ENCODE data around the gene NUDT22. TPM values are rescaled to one million over a fixed set of nuclear protein-coding genes. Genes with fewer than 3 reads are reported as not detected.

NUDT22 gene
- total RNA-seq, 1 experiment from 2014 or later, result 70.0 TPM

DNA sequence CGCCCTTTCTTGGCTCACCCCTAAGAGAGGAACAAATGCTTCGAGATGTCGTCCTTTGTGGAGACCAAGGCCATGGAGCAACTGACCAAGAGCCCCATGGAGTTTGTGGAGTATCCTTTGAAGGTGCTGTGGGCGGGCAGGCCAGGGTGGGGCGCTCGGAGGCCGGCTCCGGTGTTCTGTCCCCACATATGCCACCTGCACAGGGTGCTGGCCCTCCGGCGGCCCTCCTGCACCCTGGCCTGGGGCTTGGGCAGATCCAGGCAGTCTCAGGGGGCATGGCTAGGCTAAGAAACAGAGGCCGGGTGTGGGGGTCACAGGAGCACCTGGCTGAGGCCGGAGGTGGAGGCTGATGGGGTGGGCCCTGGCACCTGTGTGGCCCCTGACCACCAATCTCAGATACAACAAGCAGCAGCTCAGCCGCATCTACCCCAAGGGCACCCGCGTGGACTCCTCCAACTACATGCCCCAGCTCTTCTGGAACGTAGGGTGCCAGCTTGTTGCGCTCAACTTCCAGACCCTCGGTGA lies 35.5 kb downstream of the NUDT22 start:
- H3K4me3 ChIP-seq (ENCODE audit: low read length), result no peak overlapping the region
- H3K79me2 ChIP-seq (ENCODE audit: low read length), result no peaks in the 10 kb centered on the region
- no peaks in the 10 kb centered on the region for H4K20me1 ChIP-seq (ENCODE audit: insufficient read depth, low read depth, low read length)
- H3K9me3 ChIP-seq (ENCODE audit: low read length), result no peaks in the 10 kb centered on the region
- H3K27me3 ChIP-seq (ENCODE audit: low read length), result no peaks in the 10 kb centered on the region
- no peak overlapping the region for H3K4me2 ChIP-seq (ENCODE audit: low read depth, low read length, poor library complexity, severe bottlenecking)
- no peak overlapping the region for H2AFZ ChIP-seq (ENCODE audit: low read length)
- H3K9ac ChIP-seq (ENCODE audit: low read length), result no peak overlapping the region
- H3K4me1 ChIP-seq (ENCODE audit: low read length), result peaks cover 9% of the 10 kb centered on the region
- no peaks in the 10 kb centered on the region for H3K36me3 ChIP-seq (ENCODE audit: insufficient read depth, low read length)
- H3K9me2 ChIP-seq (replicated peaks; ENCODE audit: insufficient read depth, low read length), result no peaks in the 10 kb centered on the region
- H3K27ac ChIP-seq (ENCODE audit: low read length), result no peak overlapping the region
- no peak for DNase-seq

DNA sequence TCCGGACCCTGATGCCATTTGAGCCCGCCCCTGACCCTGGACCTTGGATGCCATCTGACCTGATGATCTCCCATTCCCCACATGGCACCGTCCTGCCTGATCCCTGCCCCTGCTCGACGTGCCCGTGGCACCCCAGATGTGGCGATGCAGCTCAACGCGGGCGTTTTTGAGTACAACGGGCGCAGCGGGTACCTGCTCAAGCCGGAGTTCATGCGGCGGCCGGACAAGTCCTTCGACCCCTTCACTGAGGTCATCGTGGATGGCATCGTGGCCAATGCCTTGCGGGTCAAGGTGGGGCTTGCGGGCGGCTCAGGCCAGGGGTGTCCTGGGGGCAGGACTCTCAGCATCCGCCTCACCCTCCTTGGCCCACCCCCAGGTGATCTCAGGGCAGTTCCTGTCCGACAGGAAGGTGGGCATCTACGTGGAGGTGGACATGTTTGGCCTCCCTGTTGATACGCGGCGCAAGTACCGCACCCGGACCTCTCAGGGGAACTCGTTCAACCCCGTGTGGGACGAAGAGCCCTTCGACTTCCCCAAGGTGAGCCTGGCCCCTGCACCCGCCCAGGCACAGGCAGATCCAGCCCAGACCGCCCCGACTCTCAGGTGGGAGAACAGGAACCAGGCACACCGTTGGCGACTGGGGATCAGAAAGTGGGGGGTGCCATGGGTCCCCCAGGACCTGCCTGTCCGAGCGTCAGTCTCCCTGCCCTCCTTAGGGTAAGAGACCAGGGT lies 36.4 kb downstream of the NUDT22 start:
- H4K20me1 ChIP-seq (ENCODE audit: insufficient read depth, low read depth, low read length), result no peaks in the 10 kb centered on the region
- H3K4me1 ChIP-seq (ENCODE audit: low read length), result peaks cover 9% of the 10 kb centered on the region
- no peaks in the 10 kb centered on the region for H3K9me3 ChIP-seq (ENCODE audit: low read length)
- no peak overlapping the region for H3K4me3 ChIP-seq (ENCODE audit: low read length)
- H3K9ac ChIP-seq (ENCODE audit: low read length), result no peak overlapping the region
- no peak overlapping the region for H2AFZ ChIP-seq (ENCODE audit: low read length)
- H3K27ac ChIP-seq (ENCODE audit: low read length), result no peak overlapping the region
- no peak for DNase-seq
- no peaks in the 10 kb centered on the region for H3K9me2 ChIP-seq (replicated peaks; ENCODE audit: insufficient read depth, low read length)
- no peaks in the 10 kb centered on the region for H3K27me3 ChIP-seq (ENCODE audit: low read length)
- no peak overlapping the region for H3K4me2 ChIP-seq (ENCODE audit: low read depth, low read length, poor library complexity, severe bottlenecking)
- H3K36me3 ChIP-seq (ENCODE audit: insufficient read depth, low read length), result no peaks in the 10 kb centered on the region
- H3K79me2 ChIP-seq (ENCODE audit: low read length), result no peaks in the 10 kb centered on the region

DNA sequence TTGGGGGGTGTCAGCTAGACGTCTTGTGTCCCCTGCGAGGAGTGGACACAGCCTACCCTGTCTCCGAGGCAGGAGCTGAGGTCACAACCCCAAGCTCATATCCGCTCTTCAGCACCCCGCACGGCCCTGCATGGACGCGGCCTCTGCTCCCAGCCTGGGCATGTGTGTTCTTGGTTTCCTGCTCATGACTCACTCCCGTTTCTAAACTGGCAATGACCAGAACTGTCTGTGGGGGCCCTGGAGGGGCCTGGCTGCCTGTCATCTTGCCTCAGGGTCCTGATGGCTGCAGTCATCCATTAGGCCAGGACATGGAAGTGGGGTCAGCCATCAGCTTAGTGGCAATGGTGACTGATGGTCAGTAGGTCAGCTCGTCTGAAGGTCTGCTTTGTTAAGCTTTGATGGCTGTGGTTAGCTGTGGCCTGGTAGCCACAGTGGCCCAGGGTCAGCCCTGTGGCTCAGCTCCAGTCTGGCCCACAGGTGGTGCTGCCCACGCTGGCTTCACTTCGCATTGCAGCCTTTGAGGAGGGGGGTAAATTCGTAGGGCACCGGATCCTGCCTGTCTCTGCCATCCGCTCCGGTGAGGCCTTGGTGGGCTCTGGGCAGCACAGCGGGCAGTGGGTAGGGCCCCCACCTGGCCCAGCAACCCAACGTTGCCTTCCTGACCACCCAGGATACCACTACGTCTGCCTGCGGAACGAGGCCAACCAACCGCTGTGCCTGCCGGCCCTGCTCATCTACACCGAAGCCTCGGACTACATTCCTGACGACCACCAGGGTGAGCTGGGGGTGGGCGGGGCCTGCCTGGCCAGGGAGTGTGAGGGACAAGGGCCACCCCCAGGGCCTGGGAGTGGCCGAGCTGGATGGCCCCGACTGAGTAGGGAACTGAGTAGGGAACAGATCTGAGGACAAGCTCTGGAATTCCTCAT lies 37.2 kb downstream of the NUDT22 start:
- H3K4me2 ChIP-seq (ENCODE audit: low read depth, low read length, poor library complexity, severe bottlenecking), result no peak overlapping the region
- H3K27me3 ChIP-seq (ENCODE audit: low read length), result no peaks in the 10 kb centered on the region
- H3K9me2 ChIP-seq (replicated peaks; ENCODE audit: insufficient read depth, low read length), result no peaks in the 10 kb centered on the region
- H3K27ac ChIP-seq (ENCODE audit: low read length), result no peak overlapping the region
- H4K20me1 ChIP-seq (ENCODE audit: insufficient read depth, low read depth, low read length), result no peaks in the 10 kb centered on the region
- no peaks in the 10 kb centered on the region for H3K36me3 ChIP-seq (ENCODE audit: insufficient read depth, low read length)
- H2AFZ ChIP-seq (ENCODE audit: low read length), result no peak overlapping the region
- no peak for DNase-seq
- H3K4me3 ChIP-seq (ENCODE audit: low read length), result no peak overlapping the region
- H3K4me1 ChIP-seq (ENCODE audit: low read length), result peaks cover 12% of the 10 kb centered on the region
- no peak overlapping the region for H3K9ac ChIP-seq (ENCODE audit: low read length)
- H3K79me2 ChIP-seq (ENCODE audit: low read length), result no peaks in the 10 kb centered on the region
- no peaks in the 10 kb centered on the region for H3K9me3 ChIP-seq (ENCODE audit: low read length)

DNA sequence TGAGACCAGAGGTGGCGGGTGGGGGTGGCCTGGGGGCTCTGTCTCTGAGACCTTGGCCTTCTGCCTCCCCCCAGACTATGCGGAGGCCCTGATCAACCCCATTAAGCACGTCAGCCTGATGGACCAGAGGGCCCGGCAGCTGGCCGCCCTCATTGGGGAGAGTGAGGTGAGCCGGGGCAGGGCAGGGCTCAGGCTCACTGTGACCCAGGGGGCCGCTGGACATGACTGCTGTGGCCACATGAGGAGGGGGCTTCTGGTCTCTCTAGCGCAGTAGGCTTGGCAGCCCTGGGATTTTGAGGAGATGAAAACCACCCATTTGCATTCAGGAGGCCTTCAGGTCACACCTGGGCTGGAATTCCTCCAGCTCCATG lies 37.9 kb downstream of the NUDT22 start:
- Histone ChIP-seq H3K4me1 (ENCODE audit: low read length) (peaks cover 19% of the 10 kb centered on the region), H4K20me1 (ENCODE audit: insufficient read depth, low read depth, low read length) (no peaks in the 10 kb centered on the region), H3K4me3 (ENCODE audit: low read length) (no peak overlapping the region), H3K27me3 (ENCODE audit: low read length) (no peaks in the 10 kb centered on the region), H3K9me2 (replicated peaks; ENCODE audit: insufficient read depth, low read length) (no peaks in the 10 kb centered on the region), H3K27ac (ENCODE audit: low read length) (no peak overlapping the region), H2AFZ (ENCODE audit: low read length) (no peak overlapping the region), H3K9me3 (ENCODE audit: low read length) (no peaks in the 10 kb centered on the region), H3K9ac (ENCODE audit: low read length) (no peak overlapping the region), H3K4me2 (ENCODE audit: low read depth, low read length, poor library complexity, severe bottlenecking) (no peak overlapping the region), H3K36me3 (ENCODE audit: insufficient read depth, low read length) (no peaks in the 10 kb centered on the region), H3K79me2 (ENCODE audit: low read length) (peaks cover 6% of the 10 kb centered on the region)
- no peak for DNase-seq

DNA sequence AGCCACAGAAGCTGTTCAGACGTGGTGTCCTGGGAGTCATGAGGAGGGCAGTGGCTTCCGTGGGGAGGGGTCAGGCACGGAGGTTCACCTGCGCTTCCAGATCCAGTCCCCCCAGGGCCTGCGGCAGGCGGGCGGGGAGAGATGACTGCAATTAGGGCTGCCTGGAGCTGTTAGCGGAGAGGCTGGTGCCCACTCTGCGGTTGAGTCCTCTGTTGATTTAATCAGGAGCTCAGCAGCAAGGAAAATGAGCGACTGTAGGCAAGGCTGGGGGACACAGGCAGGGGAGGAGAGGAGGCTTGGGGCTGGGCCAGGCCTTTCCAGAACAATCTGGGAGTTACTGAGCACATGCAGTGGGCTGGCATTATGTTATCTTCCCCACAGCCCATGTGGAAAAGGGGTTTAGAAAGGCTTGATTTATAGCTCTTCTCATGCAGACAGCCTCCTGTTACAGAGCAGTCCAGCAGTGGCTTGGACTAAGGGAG lies 38.3 kb downstream of the NUDT22 start:
- Histone ChIP-seq H3K27me3 (ENCODE audit: low read length) (no peaks in the 10 kb centered on the region), H3K9ac (ENCODE audit: low read length) (no peak overlapping the region), H3K4me3 (ENCODE audit: low read length) (no peak overlapping the region), H3K9me3 (ENCODE audit: low read length) (no peaks in the 10 kb centered on the region), H3K9me2 (replicated peaks; ENCODE audit: insufficient read depth, low read length) (no peaks in the 10 kb centered on the region), H3K4me1 (ENCODE audit: low read length) (peaks cover 21% of the 10 kb centered on the region), H3K4me2 (ENCODE audit: low read depth, low read length, poor library complexity, severe bottlenecking) (no peak overlapping the region), H3K79me2 (ENCODE audit: low read length) (peaks cover 6% of the 10 kb centered on the region), H3K36me3 (ENCODE audit: insufficient read depth, low read length) (no peaks in the 10 kb centered on the region), H2AFZ (ENCODE audit: low read length) (no peak overlapping the region), H3K27ac (ENCODE audit: low read length) (no peak overlapping the region), H4K20me1 (ENCODE audit: insufficient read depth, low read depth, low read length) (no peaks in the 10 kb centered on the region)
- DNase-seq, result no peak

DNA sequence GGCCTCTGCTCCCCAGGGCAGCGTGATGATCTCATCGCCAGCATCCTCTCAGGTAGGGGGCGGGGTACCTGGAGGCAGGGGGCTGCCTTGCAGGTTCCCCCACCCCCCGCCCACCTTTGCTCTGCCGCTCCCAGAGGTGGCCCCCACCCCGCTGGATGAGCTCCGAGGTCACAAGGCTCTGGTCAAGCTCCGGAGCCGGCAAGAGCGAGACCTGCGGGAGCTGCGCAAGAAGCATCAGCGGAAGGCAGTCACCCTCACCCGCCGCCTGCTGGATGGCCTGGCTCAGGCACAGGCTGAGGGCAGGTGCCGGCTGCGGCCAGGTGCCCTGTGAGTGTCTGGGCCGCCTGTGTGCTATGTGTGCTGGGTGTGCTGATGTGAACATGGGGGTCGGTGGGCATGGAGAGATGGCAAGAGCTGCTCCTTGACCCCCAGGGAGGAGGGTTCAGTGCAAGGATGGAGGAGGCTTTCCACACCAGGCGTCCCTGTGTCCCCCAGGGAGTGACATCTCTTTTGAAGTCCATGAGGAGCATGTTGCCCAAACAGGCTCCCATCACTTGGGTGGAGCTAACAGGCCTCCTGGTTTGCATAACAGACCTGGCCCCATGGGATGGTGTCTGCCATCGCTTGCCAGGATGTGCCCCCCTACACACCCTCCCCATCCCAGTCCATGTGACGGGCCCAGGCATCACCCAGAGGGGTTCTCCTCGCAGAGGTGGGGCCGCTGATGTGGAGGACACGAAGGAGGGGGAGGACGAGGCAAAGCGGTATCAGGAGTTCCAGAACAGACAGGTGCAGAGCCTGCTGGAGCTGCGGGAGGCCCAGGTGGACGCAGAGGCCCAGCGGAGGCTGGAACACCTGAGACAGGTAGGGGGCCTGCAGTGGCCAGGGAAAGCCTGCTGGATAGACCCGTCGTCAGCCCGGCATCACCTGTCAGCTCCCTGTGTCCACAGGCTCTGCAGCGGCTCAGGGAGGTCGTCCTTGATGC lies 39.4 kb downstream of the NUDT22 start:
- no peak overlapping the region for H2AFZ ChIP-seq (ENCODE audit: low read length)
- no peaks in the 10 kb centered on the region for H3K36me3 ChIP-seq (ENCODE audit: insufficient read depth, low read length)
- H3K27me3 ChIP-seq (ENCODE audit: low read length), result no peaks in the 10 kb centered on the region
- peaks cover 21% of the 10 kb centered on the region for H3K4me1 ChIP-seq (ENCODE audit: low read length)
- DNase-seq, result peak; percentile 64
- H3K9me2 ChIP-seq (replicated peaks; ENCODE audit: insufficient read depth, low read length), result no peaks in the 10 kb centered on the region
- H3K79me2 ChIP-seq (ENCODE audit: low read length), result peaks cover 6% of the 10 kb centered on the region
- no peak overlapping the region for H3K27ac ChIP-seq (ENCODE audit: low read length)
- H3K4me2 ChIP-seq (ENCODE audit: low read depth, low read length, poor library complexity, severe bottlenecking), result no peak overlapping the region
- H3K9me3 ChIP-seq (ENCODE audit: low read length), result no peaks in the 10 kb centered on the region
- H4K20me1 ChIP-seq (ENCODE audit: insufficient read depth, low read depth, low read length), result no peaks in the 10 kb centered on the region
- 0 out of 2 replicates have a peak overlapping the region, but pooled peaks have one; percentile 10 for H3K9ac ChIP-seq (ENCODE audit: low read length)
- no peak overlapping the region for H3K4me3 ChIP-seq (ENCODE audit: low read length)

DNA sequence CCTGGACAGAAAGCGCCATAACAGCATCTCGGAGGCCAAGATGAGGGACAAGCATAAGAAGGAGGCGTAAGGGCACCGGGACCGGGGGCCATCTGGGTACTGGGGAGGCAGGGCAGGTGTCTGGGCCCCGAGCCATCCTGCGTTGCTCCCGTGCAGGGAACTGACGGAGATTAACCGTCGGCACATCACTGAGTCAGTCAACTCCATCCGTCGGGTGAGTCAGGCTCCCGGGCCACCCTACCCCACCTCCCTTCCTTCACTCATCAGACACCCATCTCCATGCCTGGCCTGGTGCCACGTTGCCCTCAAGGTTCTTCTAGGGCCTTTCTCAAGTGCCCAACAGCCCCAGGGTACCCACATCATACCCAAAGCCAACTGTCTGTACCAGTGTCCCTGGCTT lies 40.3 kb downstream of the NUDT22 start:
- Histone ChIP-seq H3K9me2 (replicated peaks; ENCODE audit: insufficient read depth, low read length) (no peaks in the 10 kb centered on the region), H3K27me3 (ENCODE audit: low read length) (no peaks in the 10 kb centered on the region), H3K4me1 (ENCODE audit: low read length) (peaks cover 21% of the 10 kb centered on the region), H3K4me2 (ENCODE audit: low read depth, low read length, poor library complexity, severe bottlenecking) (no peak overlapping the region), H3K4me3 (ENCODE audit: low read length) (no peak overlapping the region), H2AFZ (ENCODE audit: low read length) (no peak overlapping the region), H4K20me1 (ENCODE audit: insufficient read depth, low read depth, low read length) (no peaks in the 10 kb centered on the region), H3K9ac (ENCODE audit: low read length) (no peak overlapping the region), H3K27ac (ENCODE audit: low read length) (no peak overlapping the region), H3K36me3 (ENCODE audit: insufficient read depth, low read length) (no peaks in the 10 kb centered on the region), H3K9me3 (ENCODE audit: low read length) (no peaks in the 10 kb centered on the region), H3K79me2 (ENCODE audit: low read length) (peaks cover 6% of the 10 kb centered on the region)
- DNase-seq, result no peak

Data from Karpas-422 (cell line).